Measurements from ENCODE around the gene GABARAP. TPM values are rescaled to one million over a fixed set of nuclear protein-coding genes. Genes with fewer than 3 reads are reported as not detected.

Gene GABARAP
- polyA plus RNA-seq, 1 of the 3 experiments (the other 2 are of a cell fraction) = 585 TPM

GRCh38 chr17:7251661-7252175 is 9.5 kb upstream of the GABARAP start, which contains the start of gene CTDNEP1:
TSS of gene CTDNEP1 (minus strand) at chr17:7251734. CDS start at chr17:7251296, 438 bp downstream.
- 1% methylated on average over 27 of the region's 41 CpGs for WGBS (ENCODE audit: low lambda C conversion rate)
- CTCF ChIA-PET = interaction anchor here (0.6 to 1.6 kb wide), 8 partner anchors 9 to 309 kb away, joined by 3 to 14 read pairs (median 4); no protein-coding TSS in a partner anchor
- Histone ChIP-seq H3K9me2 (no peaks in the 10 kb centered on the region), H3K27ac (ENCODE audit: low read depth in 2 of 2, low read length in 1 of 2) (peak within 1 kb of the TSS; percentile 97 to 99), H3K4me1 (ENCODE audit: control insufficient read depth in 1 of 2, insufficient read depth in 2 of 2, low read depth in 1 of 2, low read length in 1 of 2) (peaks cover 9 to 23% of the 10 kb centered on the region in 2 experiments; a peak in 3 of 4 replicates), H3F3A (replicated peaks; ENCODE audit: insufficient read depth) (peaks cover 10% of the 10 kb centered on the region), H3K36me3 (replicated peaks in 1 of 2; ENCODE audit: control insufficient read depth in 1 of 2, insufficient read depth in 2 of 2, low read length in 1 of 2) (peaks cover 17 to 19% of the 10 kb centered on the region in 2 experiments), H3K4me3 (ENCODE audit: low read depth in 2 of 2, low read length in 1 of 2) (peak within 1 kb of the TSS; percentile 81 to 95), H3K9me3 (no peaks in the 10 kb centered on the region), H3K79me2 (ENCODE audit: insufficient read depth) (peaks cover 63% of the 10 kb centered on the region), H3K9ac (peak within 1 kb of the TSS; percentile 94), H2AFZ (ENCODE audit: low read depth) (peak within 1 kb of the TSS; percentile 91), H3K4me2 (peak within 1 kb of the TSS; percentile 95), H3K27me3 (ENCODE audit: insufficient read depth) (no peaks in the 10 kb centered on the region), H4K20me1 (ENCODE audit: insufficient read depth) (no peaks in the 10 kb centered on the region)
- POLR2A ChIA-PET = interaction anchor here (0.7 to 1.6 kb wide), 4 partner anchors 9 to 427 kb away, joined by 3 to 7 read pairs (median 6); partner anchors contain the start of genes GABARAP and PHF23
- DNase-seq = peak; percentile 96
- TF ChIP-seq POLR2AphosphoS5 (IDR thresholded peaks at IDR 0.05; ENCODE audit: low read depth, low read length) (peak; percentile 64; the same call in 1 of the 2 replicates), NRF1 (IDR thresholded peaks at IDR 0.05; ENCODE audit: low read depth, low read length) (peak; percentile 68), NFIC (IDR thresholded peaks at IDR 0.05; ENCODE audit: borderline replicate concordance) (no peak), TCF12 (IDR thresholded peaks at IDR 0.05) (no peak), TAF1 (IDR thresholded peaks at IDR 0.05; ENCODE audit: borderline replicate concordance, low read depth, low read length) (peak; percentile 89), RCOR1 (IDR thresholded peaks at IDR 0.05; ENCODE audit: low read length) (no peak), RXRA (IDR thresholded peaks at IDR 0.05; ENCODE audit: borderline replicate concordance, low read depth) (no peak), USF2 (IDR thresholded peaks at IDR 0.05; ENCODE audit: borderline replicate concordance, low read depth, low read length) (no peak), MEF2A (IDR thresholded peaks at IDR 0.05; ENCODE audit: borderline replicate concordance, low read depth) (no peak), PBX3 (IDR thresholded peaks at IDR 0.05) (no peak), YY1 (IDR thresholded peaks at IDR 0.05; ENCODE audit: low read depth) (peak; percentile 94), FOXM1 (IDR thresholded peaks at IDR 0.05; ENCODE audit: low read depth) (no peak), CHD2 (IDR thresholded peaks at IDR 0.05; ENCODE audit: low read length, partially characterized antibody) (peak; percentile 41), GABPA (IDR thresholded peaks at IDR 0.05; ENCODE audit: low read depth) (peak; percentile 91), REST (IDR thresholded peaks at IDR 0.05; ENCODE audit: low read depth, low read length) (no peak; the same call in 1 of the 2 replicates), SMC3 (IDR thresholded peaks at IDR 0.05; ENCODE audit: low read depth, low read length) (no peak), FOXJ3 (CRISPR knock-in tag; IDR thresholded peaks at IDR 0.05) (no peak), JUND (IDR thresholded peaks at IDR 0.05) (no peak), RFX5 (IDR thresholded peaks at IDR 0.05; ENCODE audit: low read length) (no peak), ELF1 (IDR thresholded peaks at IDR 0.05) (peak; percentile 62; the same call in 1 of the 2 replicates), CTCF (IDR thresholded peaks at IDR 0.05) (no peak), RAD21 (IDR thresholded peaks at IDR 0.05; ENCODE audit: low read length) (no peak), EP300 (IDR thresholded peaks at IDR 0.05; ENCODE audit: borderline replicate concordance in 1 of 2, low read depth in 1 of 2, low read length in 1 of 2) (peak in 1 of 2 experiments; percentile 18; a peak in 1 of 4 replicates), SIN3A (IDR thresholded peaks at IDR 0.05; ENCODE audit: borderline replicate concordance, low read depth, low read length) (0 out of 2 replicates have a peak, but pooled peaks have one; percentile 23)
- TF ChIP-seq, protein P1, sequence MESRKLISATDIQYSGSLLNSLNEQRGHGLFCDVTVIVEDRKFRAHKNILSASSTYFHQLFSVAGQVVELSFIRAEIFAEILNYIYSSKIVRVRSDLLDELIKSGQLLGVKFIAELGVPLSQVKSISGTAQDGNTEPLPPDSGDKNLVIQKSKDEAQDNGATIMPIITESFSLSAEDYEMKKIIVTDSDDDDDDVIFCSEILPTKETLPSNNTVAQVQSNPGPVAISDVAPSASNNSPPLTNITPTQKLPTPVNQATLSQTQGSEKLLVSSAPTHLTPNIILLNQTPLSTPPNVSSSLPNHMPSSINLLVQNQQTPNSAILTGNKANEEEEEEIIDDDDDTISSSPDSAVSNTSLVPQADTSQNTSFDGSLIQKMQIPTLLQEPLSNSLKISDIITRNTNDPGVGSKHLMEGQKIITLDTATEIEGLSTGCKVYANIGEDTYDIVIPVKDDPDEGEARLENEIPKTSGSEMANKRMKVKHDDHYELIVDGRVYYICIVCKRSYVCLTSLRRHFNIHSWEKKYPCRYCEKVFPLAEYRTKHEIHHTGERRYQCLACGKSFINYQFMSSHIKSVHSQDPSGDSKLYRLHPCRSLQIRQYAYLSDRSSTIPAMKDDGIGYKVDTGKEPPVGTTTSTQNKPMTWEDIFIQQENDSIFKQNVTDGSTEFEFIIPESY (IDR thresholded peaks at IDR 0.05; ENCODE audit: borderline replicate concordance, low read depth) = no peak
